ENCODE measurements around the gene RMDN2.

GRCh38 chr2:38028829-38029228 is 103.7 kb downstream of the RMDN2 start:
- TF ChIP-seq POLR2A (IDR thresholded peaks at IDR 0.05; ENCODE audit: extremely low read depth, insufficient read length) (no peak), CTCF (IDR thresholded peaks at IDR 0.05; ENCODE audit: low read depth, low read length) (no peak)
- TF ChIP-seq, protein P1, sequence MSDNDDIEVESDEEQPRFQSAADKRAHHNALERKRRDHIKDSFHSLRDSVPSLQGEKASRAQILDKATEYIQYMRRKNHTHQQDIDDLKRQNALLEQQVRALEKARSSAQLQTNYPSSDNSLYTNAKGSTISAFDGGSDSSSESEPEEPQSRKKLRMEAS (IDR thresholded peaks at IDR 0.05; ENCODE audit: low read depth, low read length), result no peak

Measured in NB4 (cell line).